Measurements from ENCODE around the gene TBCK.
A peak's percentile ranks its signal among the peaks of the same experiment; 100 is the strongest.

TBCK gene

GRCh38 chr4:106303548-106304281 lies 12.3 kb downstream of the TBCK start:
- no peak overlapping the region for H3K4me3 ChIP-seq (ENCODE audit: low read depth, low read length)
- no peak for TF ChIP-seq CTCF (conservative IDR thresholded peaks at IDR 0.05; ENCODE audit: low read depth, low read length)
- DNase-seq (ENCODE audit: low read depth): no peak

- no peak for TF ChIP-seq CTCF (conservative IDR thresholded peaks at IDR 0.05; ENCODE audit: low read depth, low read length)
- no peak overlapping the region for H3K4me3 ChIP-seq (ENCODE audit: low read depth, low read length)
- DNase-seq (ENCODE audit: low read depth): no peak
Observed at GRCh38 chr4:106302062-106302438, 14.0 kb downstream of the TBCK start.

- no peak for TF ChIP-seq CTCF (conservative IDR thresholded peaks at IDR 0.05; ENCODE audit: low read depth, low read length)
Observed at GRCh38 chr4:106301393-106302061, 14.5 kb downstream of the TBCK start.

GRCh38 chr4:106299977-106300376 lies 16.0 kb downstream of the TBCK start:
- no peak overlapping the region for H3K4me3 ChIP-seq (ENCODE audit: low read depth, low read length)
- DNase-seq (ENCODE audit: low read depth): no peak
- no peak for TF ChIP-seq CTCF (conservative IDR thresholded peaks at IDR 0.05; ENCODE audit: low read depth, low read length)

More at GRCh38 chr4:106301393-106302061, 14.5 kb downstream of the TBCK start:
- peak; percentile 65 for DNase-seq (ENCODE audit: low read depth)
- H3K4me3 ChIP-seq (ENCODE audit: low read depth, low read length): no peak overlapping the region

GRCh38 chr4:106297245-106298035 lies 18.6 kb downstream of the TBCK start:
- no peak overlapping the region for H3K4me3 ChIP-seq (ENCODE audit: low read depth, low read length)
- TF ChIP-seq CTCF (conservative IDR thresholded peaks at IDR 0.05; ENCODE audit: low read depth, low read length): no peak
- DNase-seq (ENCODE audit: low read depth): no peak

GRCh38 chr4:106294062-106294461 lies 21.9 kb downstream of the TBCK start:
- H3K4me3 ChIP-seq (ENCODE audit: low read depth, low read length): no peak overlapping the region
- DNase-seq (ENCODE audit: low read depth): no peak
- TF ChIP-seq CTCF (conservative IDR thresholded peaks at IDR 0.05; ENCODE audit: low read depth, low read length): no peak

Data from choroid plexus epithelial cell (primary cell).